CD14-positive monocyte (primary cell): ENCODE data around the gene IL26. TPM values are rescaled to one million over a fixed set of nuclear protein-coding genes. Genes with fewer than 3 reads are reported as not detected.

Source experiments
- DNase-seq, 3 donors: peaks; one replicate each; pipeline ENCODE4 v3.0.0-alpha.2; 2011 to 2022
- H2AFZ ChIP-seq: 2 replicates; pipeline ENCODE4 v1.6.0; 2012; ENCODE audit warnings: mild to moderate bottlenecking, low read depth, low read length, inconsistent platforms; ENCODE audit not compliant: insufficient read depth, poor library complexity, severe bottlenecking
- H3K27ac ChIP-seq, 2 donors: 1 replicate in 1 of 2; 2 replicates in 1 of 2; pipeline ENCODE4 v1.5.1; 2012 to 2013; ENCODE audit warnings: low read length in 2 of 2, control low read depth in 1 of 2, inconsistent platforms in 1 of 2, low read depth in 1 of 2, mild to moderate bottlenecking in 1 of 2
- H3K27me3 ChIP-seq, 2 donors: one replicate each; pipeline versions ENCODE4 v1.6.0 to v1.6.1; 2011 to 2013; ENCODE audit warnings: low read length in 2 of 2; ENCODE audit not compliant: control insufficient read depth in 2 of 2, insufficient read depth in 2 of 2
- H3K36me3 ChIP-seq, 2 donors: replicated peaks in 1 of 2; 1 replicate in 1 of 2; 2 replicates in 1 of 2; pipeline versions ENCODE4 v1.5.1 to v1.6.1; 2012 to 2013; ENCODE audit warnings: low read length in 2 of 2, control low read depth in 1 of 2, inconsistent platforms in 1 of 2, mild to moderate bottlenecking in 1 of 2; ENCODE audit not compliant: insufficient read depth in 2 of 2, control insufficient read depth in 1 of 2
- H3K4me1 ChIP-seq, 2 donors: 1 replicate in 1 of 2; 2 replicates in 1 of 2; pipeline versions ENCODE4 v1.5.1 to v1.6.1; 2012 to 2013; ENCODE audit warnings: low read length in 2 of 2, control low read depth in 1 of 2, inconsistent platforms in 1 of 2, mild to moderate bottlenecking in 1 of 2, moderate library complexity in 1 of 2; ENCODE audit not compliant: insufficient read depth in 2 of 2, control insufficient read depth in 1 of 2
- H3K4me2 ChIP-seq: replicated peaks from 2 replicates; pipeline ENCODE3; 2012; ENCODE audit warnings: low read length, moderate library complexity, mild to moderate bottlenecking; ENCODE audit not compliant: poor library complexity, severe bottlenecking; ENCODE audit errors: extremely low read depth
- H3K4me3 ChIP-seq, 3 experiments: fragments of 200-600 bp in 1 of 3; sonication (generic) in 1 of 3; replicated peaks in 1 of 3; 1 replicate in 2 of 3; 2 replicates in 1 of 3; pipeline ENCODE4 v1.5.1; 2011 to 2013; ENCODE audit warnings: low read length in 3 of 3, mild to moderate bottlenecking in 3 of 3, control low read depth in 2 of 3, low read depth in 2 of 3, inconsistent platforms in 1 of 3, moderate library complexity in 1 of 3
- H3K79me2 ChIP-seq: 2 replicates; pipeline ENCODE4 v1.6.0; 2012; ENCODE audit warnings: mild to moderate bottlenecking, control low read depth, inconsistent platforms, low read length, moderate library complexity; ENCODE audit not compliant: insufficient read depth
- H3K9ac ChIP-seq: 2 replicates; pipeline ENCODE4 v1.6.0; 2017; ENCODE audit warnings: low read length, mild to moderate bottlenecking; ENCODE audit not compliant: insufficient read depth, poor library complexity, severe bottlenecking
- H3K9me3 ChIP-seq, 2 donors: replicated peaks in 1 of 2; 1 replicate in 1 of 2; 2 replicates in 1 of 2; pipeline versions ENCODE4 v1.5.1 to v1.6.1; 2012 to 2013; ENCODE audit warnings: low read length in 2 of 2, control low read depth in 1 of 2; ENCODE audit not compliant: control insufficient read depth in 1 of 2, insufficient read depth in 1 of 2
- H4K20me1 ChIP-seq: 2 replicates; pipeline ENCODE4 v1.6.0; 2012; ENCODE audit warnings: mild to moderate bottlenecking, low read length, control low read depth, moderate library complexity; ENCODE audit not compliant: insufficient read depth
- H3K27ac Mint-ChIP-seq, 7 donors: one replicate each; pipeline ENCODE4 v1.8.0; 2020; ENCODE audit warnings: mild to moderate bottlenecking in 7 of 7, mixed read lengths in 7 of 7, moderate library complexity in 6 of 7, inconsistent platforms in 2 of 7
- H3K27me3 Mint-ChIP-seq, 3 donors: one replicate each; pipeline ENCODE4 v1.8.0; 2021 to 2022; ENCODE audit warnings: low read depth in 3 of 3, mild to moderate bottlenecking in 3 of 3, mixed read lengths in 3 of 3, moderate library complexity in 3 of 3, inconsistent platforms in 1 of 3
- H3K36me3 Mint-ChIP-seq, 2 donors: one replicate each; pipeline ENCODE4 v1.8.0; 2020; ENCODE audit warnings: mixed read lengths in 2 of 2, inconsistent platforms in 1 of 2, mild to moderate bottlenecking in 1 of 2
- H3K4me1 Mint-ChIP-seq: one replicate; pipeline ENCODE4 v1.8.0; 2020; ENCODE audit warnings: mild to moderate bottlenecking, mixed read lengths
- H3K4me3 Mint-ChIP-seq, 2 donors: one replicate each; pipeline ENCODE4 v1.8.0; 2020; ENCODE audit warnings: mild to moderate bottlenecking in 2 of 2, mixed read lengths in 2 of 2, moderate library complexity in 1 of 2
- H3K9me3 Mint-ChIP-seq, 7 donors: one replicate each; pipeline ENCODE4 v1.8.0; 2020 to 2022; ENCODE audit warnings: mixed read lengths in 7 of 7, mild to moderate bottlenecking in 6 of 7, moderate library complexity in 6 of 7, inconsistent platforms in 2 of 7
- CTCF ChIP-seq: fragments of 200-600 bp; IDR thresholded peaks from one replicate; pipeline ENCODE4 v1.8.0; 2022; ENCODE audit warnings: antibody characterized with exemption, mild to moderate bottlenecking
- WGBS: methylation state at CpG from one replicate; pipeline ENCODE4 v1.1.5; 2013; ENCODE audit warnings: missing lambda C conversion rate; ENCODE audit not compliant: insufficient coverage; 5-methylcytosine and 5-hydroxymethylcytosine counted together
- intact Hi-C, 2 donors: fragments of 100-400 bp; cut with micrococcal nuclease; formaldehyde crosslinking; loops; one replicate each; pipeline versions ENCODE4 v1.15.0 to v1.15.1; 2023
- polyA plus RNA-seq, 3 donors: library from polyadenylated mRNA; depleted of rRNA in 1 of 3; unstranded in 2 of 3; stranded (reverse) in 1 of 3; fragments of 300-500 nt in 2 of 3; fragments of >200 nt in 1 of 3; fragmentation: Illumina TruSeq in 2 of 3; gene quantifications; 1 replicate in 2 of 3; 2 replicates in 1 of 3; pipeline ENCODE4 v1.2.3, GENCODE V29; 2012 to 2021

IL26 gene
- polyA plus RNA-seq, 3 donors = not detected

GRCh38 chr12:68203460-68203875 is 22.1 kb downstream of the IL26 start:
- H3K4me3 Mint-ChIP-seq = no peak overlapping the region

GRCh38 chr12:68200854-68201253 is 24.8 kb downstream of the IL26 start:
- Mint-ChIP-seq H3K27ac (no peak overlapping the region), H3K36me3 (no peaks in the 10 kb centered on the region), H3K4me1 (no peaks in the 10 kb centered on the region), H3K4me3 (no peak overlapping the region), H3K27me3 (peaks cover 0 to 8% (median 0%) of the 10 kb centered on the region in 3 donors), H3K9me3 (peaks cover 0 to 2% (median 0%) of the 10 kb centered on the region in 7 donors)
- no peaks in the 10 kb centered on the region for H3K79me2 ChIP-seq
- H3K4me2 ChIP-seq = no peak overlapping the region
- DNase-seq = no peak
- 60% methylated on average over 1 of the region's 2 CpGs for WGBS
- H3K27ac ChIP-seq = no peak overlapping the region
- no peaks in the 10 kb centered on the region for H3K9me3 ChIP-seq
- no peak overlapping the region for H2AFZ ChIP-seq
- H4K20me1 ChIP-seq = no peaks in the 10 kb centered on the region
- no peak overlapping the region for H3K4me3 ChIP-seq
- H3K9ac ChIP-seq = no peak overlapping the region
- H3K27me3 ChIP-seq = no peaks in the 10 kb centered on the region
- H3K36me3 ChIP-seq = no peaks in the 10 kb centered on the region
- H3K4me1 ChIP-seq = no peaks in the 10 kb centered on the region
- intact Hi-C loops = no loop called here
- no peak for TF ChIP-seq CTCF

More at GRCh38 chr12:68203460-68203875, 22.1 kb downstream of the IL26 start:
- no peak overlapping the region for H3K9ac ChIP-seq
- WGBS = 80% methylated on average over 1 of the region's 5 CpGs
- intact Hi-C loops = no loop called here
- H4K20me1 ChIP-seq = no peaks in the 10 kb centered on the region
- no peaks in the 10 kb centered on the region for H3K36me3 ChIP-seq
- no peaks in the 10 kb centered on the region for H3K9me3 ChIP-seq
- H2AFZ ChIP-seq = no peak overlapping the region
- Mint-ChIP-seq H3K36me3 (no peaks in the 10 kb centered on the region), H3K27me3 (peaks cover 0 to 8% (median 0%) of the 10 kb centered on the region in 3 donors), H3K9me3 (peaks cover 0 to 3% (median 0%) of the 10 kb centered on the region in 7 donors), H3K27ac (no peak overlapping the region), H3K4me1 (no peaks in the 10 kb centered on the region)
- no peak for DNase-seq
- H3K27me3 ChIP-seq = no peaks in the 10 kb centered on the region
- no peak for TF ChIP-seq CTCF
- no peak overlapping the region for H3K27ac ChIP-seq
- no peaks in the 10 kb centered on the region for H3K4me1 ChIP-seq
- no peak overlapping the region for H3K4me3 ChIP-seq
- H3K4me2 ChIP-seq = no peak overlapping the region
- H3K79me2 ChIP-seq = no peaks in the 10 kb centered on the region
